H9 (cell line): ENCODE results near the gene TPSB2. TPM values are rescaled to one million over a fixed set of nuclear protein-coding genes. Genes with fewer than 3 reads are reported as not detected.

Source experiments
- DNase-seq: peaks from one replicate; pipeline ENCODE4 v3.0.0-alpha.2; 2017
- H2AFZ ChIP-seq: one replicate; pipeline ENCODE4 v1.6.1; 2013; ENCODE audit warnings: mild to moderate bottlenecking, low read length, control low read depth, moderate library complexity
- H2AK5ac ChIP-seq: 2 replicates; pipeline ENCODE4 v1.6.1; 2013; ENCODE audit warnings: low read length, control low read depth, mixed read lengths; ENCODE audit not compliant: insufficient read length
- H2BK120ac ChIP-seq: one replicate; pipeline ENCODE4 v1.6.1; 2013; ENCODE audit warnings: low read depth, mild to moderate bottlenecking, low read length, control low read depth, inconsistent platforms; ENCODE audit not compliant: poor library complexity, severe bottlenecking
- H2BK12ac ChIP-seq: 2 replicates; pipeline ENCODE4 v1.6.1; 2013; ENCODE audit warnings: low read length, control low read depth, mixed read lengths, low read depth; ENCODE audit not compliant: insufficient read length
- H2BK15ac ChIP-seq: 2 replicates; pipeline ENCODE4 v1.6.1; 2013; ENCODE audit warnings: low read depth, low read length, control low read depth
- H2BK20ac ChIP-seq: one replicate; pipeline ENCODE4 v1.6.1; 2013; ENCODE audit warnings: low read depth, mild to moderate bottlenecking, low read length, control low read depth, inconsistent platforms; ENCODE audit not compliant: poor library complexity, severe bottlenecking
- H2BK5ac ChIP-seq: 2 replicates; pipeline ENCODE4 v1.6.1; 2013; ENCODE audit warnings: low read length, control low read depth, mixed read lengths; ENCODE audit not compliant: insufficient read length
- H3K14ac ChIP-seq: 2 replicates; pipeline ENCODE4 v1.6.1; 2013; ENCODE audit warnings: low read length, control low read depth; ENCODE audit not compliant: insufficient read depth
- H3K18ac ChIP-seq: 2 replicates; pipeline ENCODE4 v1.6.1; 2013; ENCODE audit warnings: low read depth, mild to moderate bottlenecking, mixed read lengths, low read length, control low read depth; ENCODE audit not compliant: insufficient read length
- H3K23ac ChIP-seq: 2 replicates; pipeline ENCODE4 v1.6.1; 2013; ENCODE audit warnings: low read length, control low read depth, mixed read lengths, low read depth; ENCODE audit not compliant: insufficient read length
- H3K23me2 ChIP-seq: 2 replicates; pipeline ENCODE4 v1.6.1; 2013; ENCODE audit warnings: low read depth, mild to moderate bottlenecking, mixed read lengths, low read length, control low read depth; ENCODE audit not compliant: insufficient read length, poor library complexity, severe bottlenecking
- H3K27ac ChIP-seq: 2 replicates; pipeline ENCODE4 v1.5.1; 2013; ENCODE audit warnings: low read length, control low read depth, mixed read lengths, low read depth; ENCODE audit not compliant: insufficient read length
- H3K27me3 ChIP-seq: 2 replicates; pipeline ENCODE4 v1.6.1; 2013; ENCODE audit warnings: low read length, control low read depth, inconsistent platforms; ENCODE audit not compliant: insufficient read depth
- H3K4ac ChIP-seq: 2 replicates; pipeline ENCODE4 v1.6.1; 2013; ENCODE audit warnings: low read depth, mild to moderate bottlenecking, control low read depth, inconsistent platforms, low read length, moderate library complexity
- H3K4me1 ChIP-seq: 2 replicates; pipeline ENCODE4 v1.6.1; 2013; ENCODE audit warnings: low read length, control low read depth, inconsistent platforms; ENCODE audit not compliant: insufficient read depth
- H3K4me2 ChIP-seq: 2 replicates; pipeline ENCODE4 v1.6.1; 2013; ENCODE audit warnings: low read length, control low read depth, mixed read lengths; ENCODE audit not compliant: insufficient read length, insufficient read depth
- H3K56ac ChIP-seq: 2 replicates; pipeline ENCODE4 v1.6.1; 2013; ENCODE audit warnings: low read depth, mild to moderate bottlenecking, mixed read lengths, low read length, control low read depth; ENCODE audit not compliant: insufficient read length
- H3K79me1 ChIP-seq: 2 replicates; pipeline ENCODE4 v1.6.1; 2013; ENCODE audit warnings: low read depth, mild to moderate bottlenecking, moderate library complexity, low read length, control low read depth, inconsistent platforms; ENCODE audit not compliant: insufficient read depth, poor library complexity, severe bottlenecking
- H3K79me2 ChIP-seq: 2 replicates; pipeline ENCODE4 v1.6.1; 2013; ENCODE audit warnings: low read length, control low read depth, inconsistent platforms; ENCODE audit not compliant: insufficient read depth
- H3K9ac ChIP-seq: 2 replicates; pipeline ENCODE4 v1.6.1; 2013; ENCODE audit warnings: low read length, control low read depth, mixed read lengths; ENCODE audit not compliant: insufficient read length; ENCODE audit errors: extremely low read depth
- H3K9me3 ChIP-seq: one replicate; pipeline ENCODE4 v1.6.1; 2013; ENCODE audit warnings: low read depth, low read length, inconsistent platforms; ENCODE audit not compliant: control insufficient read depth
- H3T11ph ChIP-seq: one replicate; pipeline ENCODE4 v1.6.1; 2013; ENCODE audit warnings: mild to moderate bottlenecking, low read length, control low read depth, inconsistent platforms
- H4K20me1 ChIP-seq: one replicate; pipeline ENCODE4 v1.6.1; 2013; ENCODE audit not compliant: control insufficient read depth, insufficient read length, insufficient read depth
- H4K5ac ChIP-seq: 2 replicates; pipeline ENCODE4 v1.6.1; 2013; ENCODE audit warnings: low read depth, mild to moderate bottlenecking, mixed read lengths, low read length, control low read depth; ENCODE audit not compliant: insufficient read length
- H4K8ac ChIP-seq: replicated peaks from 2 replicates; pipeline ENCODE4 v1.6.1; 2013; ENCODE audit warnings: low read length, control low read depth, mixed read lengths, low read depth; ENCODE audit not compliant: insufficient read length
- H4K91ac ChIP-seq: 2 replicates; pipeline ENCODE4 v1.6.1; 2013; ENCODE audit warnings: low read depth, mild to moderate bottlenecking, moderate library complexity, mixed read lengths, low read length, control low read depth; ENCODE audit not compliant: insufficient read length
- H3K27ac Mint-ChIP-seq, 3 experiments: 2 replicates in 2 of 3; 3 replicates in 1 of 3; pipeline ENCODE4 v1.8.0; 2020 to 2021; ENCODE audit warnings: mixed read lengths in 3 of 3, mild to moderate bottlenecking in 1 of 3, moderate library complexity in 1 of 3
- H3K27me3 Mint-ChIP-seq: 2 replicates; pipeline ENCODE4 v1.8.0; 2021; ENCODE audit warnings: low read depth, mild to moderate bottlenecking, moderate library complexity, mixed read lengths
- H3K36me3 Mint-ChIP-seq, 3 experiments: 2 replicates in 2 of 3; 3 replicates in 1 of 3; pipeline ENCODE4 v1.8.0; 2020 to 2021; ENCODE audit warnings: low read depth in 3 of 3, mixed read lengths in 3 of 3; ENCODE audit not compliant: insufficient read depth in 1 of 3
- H3K4me1 Mint-ChIP-seq, 2 experiments: 2 replicates each; pipeline ENCODE4 v1.8.0; 2020; ENCODE audit warnings: mixed read lengths in 2 of 2
- H3K4me3 Mint-ChIP-seq, 2 experiments: 2 replicates in 1 of 2; 3 replicates in 1 of 2; pipeline ENCODE4 v1.8.0; 2020 to 2021; ENCODE audit warnings: mild to moderate bottlenecking in 2 of 2, mixed read lengths in 2 of 2, moderate library complexity in 1 of 2
- H3K9me3 Mint-ChIP-seq, 2 experiments: 2 replicates in 1 of 2; 3 replicates in 1 of 2; pipeline ENCODE4 v1.8.0; 2020; ENCODE audit warnings: mild to moderate bottlenecking in 2 of 2, mixed read lengths in 2 of 2, moderate library complexity in 1 of 2
- CTCF ChIP-seq: fragments of 200-600 bp; sonication (generic); conservative IDR thresholded peaks from 3 replicates; pipeline ENCODE4 v1.8.0; 2021; ENCODE audit warnings: antibody characterized with exemption, mild to moderate bottlenecking
- whole genome bisulfite sequencing: extraction: QIAGEN DNeasy Blood & Tissue Kit; methylation state at CpG from one replicate; pipeline ENCODE4 v1.1.7; 2013; ENCODE audit warnings: missing lambda C conversion rate, low lambda C conversion rate, mixed read lengths; ENCODE audit not compliant: insufficient read length; ENCODE audit errors: extremely low coverage; 5-methylcytosine and 5-hydroxymethylcytosine counted together
- total RNA-seq: library from RNA; stranded (reverse); gene quantifications from 2 replicates; pipeline ENCODE4 v1.2.1, GENCODE V29; 2021

The TPSB2 gene
- total RNA-seq, 1 experiment from 2014 or later = not detected

- Histone ChIP-seq H3T11ph (no peak overlapping the region), H4K20me1 (no peaks in the 10 kb centered on the region), H3K4me1 (no peaks in the 10 kb centered on the region), H4K91ac (no peak overlapping the region), H4K8ac (no peak overlapping the region), H3K27ac (no peak overlapping the region), H3K23ac (no peak overlapping the region), H3K56ac (no peak overlapping the region), H3K4ac (no peak overlapping the region), H4K5ac (no peak overlapping the region), H3K9ac (no peak overlapping the region), H2BK5ac (no peak overlapping the region), H3K27me3 (no peaks in the 10 kb centered on the region), H3K23me2 (peaks cover 2% of the 10 kb centered on the region), H2BK120ac (no peak overlapping the region), H3K79me1 (no peaks in the 10 kb centered on the region), H3K79me2 (no peaks in the 10 kb centered on the region), H3K4me2 (no peak overlapping the region), H2AFZ (no peak overlapping the region), H2AK5ac (no peak overlapping the region), H2BK12ac (no peak overlapping the region), H3K9me3 (no peaks in the 10 kb centered on the region), H2BK15ac (no peak overlapping the region), H3K18ac (peak overlapping the region; percentile 29), H2BK20ac (no peak overlapping the region), H3K14ac (no peak overlapping the region; the same call in none of the 2 replicates)
- H3K36me3 Mint-ChIP-seq = peaks cover 0 to 7% (median 4%) of the 10 kb centered on the region in 3 experiments; a peak in 2 of 7 replicates
- no peak for TF ChIP-seq CTCF
- no peak overlapping the region for H3K4me3 Mint-ChIP-seq
- no peaks in the 10 kb centered on the region for H3K27me3 Mint-ChIP-seq
- no peak overlapping the region for H3K27ac Mint-ChIP-seq
- H3K9me3 Mint-ChIP-seq = no peaks in the 10 kb centered on the region
- DNase-seq = no peak
- peaks cover 0 to 13% of the 10 kb centered on the region in 2 experiments; a peak in 2 of 4 replicates for H3K4me1 Mint-ChIP-seq
- WGBS = no CpG with 5 or more reads among the region's 38 CpGs
Measured at GRCh38 chr16:1180549-1181403, 49.2 kb downstream of the TPSB2 start.

Other genes starting within 250 kb of the TPSB2 start
- 8.9 and 9.6 TPM in 2 replicates for gene SOX8, start 248.4 kb downstream of the TPSB2 start, total RNA-seq
- 0.22 and 0.37 TPM in 2 replicates for gene SSTR5, start 157.4 kb downstream of the TPSB2 start, total RNA-seq
- not detected in 2 replicates for gene C1QTNF8, start 133.9 kb downstream of the TPSB2 start, total RNA-seq
- 41.9 and 43.3 TPM in 2 replicates for gene CACNA1H, start 77.1 kb downstream of the TPSB2 start, total RNA-seq
- gene TPSG1, start 4.9 kb downstream of the TPSB2 start, total RNA-seq = not detected in 2 replicates
- not detected in 2 replicates for gene TPSAB1, start 10.5 kb upstream of the TPSB2 start, total RNA-seq
- not detected in 2 replicates for gene TPSD1, start 25.9 kb upstream of the TPSB2 start, total RNA-seq
- 286 and 290 TPM in 2 replicates for gene UBE2I, start 79.5 kb upstream of the TPSB2 start, total RNA-seq
- 5.9 and 6.8 TPM in 2 replicates for gene BAIAP3, start 103.5 kb upstream of the TPSB2 start, total RNA-seq
- 58.8 and 65.0 TPM in 2 replicates for gene TSR3, start 121.7 kb upstream of the TPSB2 start, total RNA-seq
- gene GNPTG, start 121.7 kb upstream of the TPSB2 start, total RNA-seq = 29.4 and 29.7 TPM in 2 replicates
- 32.0 and 33.3 TPM in 2 replicates for gene UNKL, start 184.5 kb upstream of the TPSB2 start, total RNA-seq
- gene UQCC4, start 190.6 kb upstream of the TPSB2 start, total RNA-seq = 11.4 and 12.3 TPM in 2 replicates
- not detected in 2 replicates for gene PERCC1, start 200.9 kb upstream of the TPSB2 start, total RNA-seq
- 1.3 and 2.0 TPM in 2 replicates for gene CCDC154, start 214.4 kb upstream of the TPSB2 start, total RNA-seq
- gene CLCN7, start 244.8 kb upstream of the TPSB2 start, total RNA-seq = 70.0 and 75.3 TPM in 2 replicates